CD4-positive, alpha-beta T cell treated with Interleukin-17A for 1 hour (primary cell): Measurements from ENCODE around the gene SHISA8.

ENCODE experiments used
- DNase-seq: peaks from one replicate; pipeline ENCODE4 v3.0.0-alpha.2; 2020

Gene SHISA8

DNA sequence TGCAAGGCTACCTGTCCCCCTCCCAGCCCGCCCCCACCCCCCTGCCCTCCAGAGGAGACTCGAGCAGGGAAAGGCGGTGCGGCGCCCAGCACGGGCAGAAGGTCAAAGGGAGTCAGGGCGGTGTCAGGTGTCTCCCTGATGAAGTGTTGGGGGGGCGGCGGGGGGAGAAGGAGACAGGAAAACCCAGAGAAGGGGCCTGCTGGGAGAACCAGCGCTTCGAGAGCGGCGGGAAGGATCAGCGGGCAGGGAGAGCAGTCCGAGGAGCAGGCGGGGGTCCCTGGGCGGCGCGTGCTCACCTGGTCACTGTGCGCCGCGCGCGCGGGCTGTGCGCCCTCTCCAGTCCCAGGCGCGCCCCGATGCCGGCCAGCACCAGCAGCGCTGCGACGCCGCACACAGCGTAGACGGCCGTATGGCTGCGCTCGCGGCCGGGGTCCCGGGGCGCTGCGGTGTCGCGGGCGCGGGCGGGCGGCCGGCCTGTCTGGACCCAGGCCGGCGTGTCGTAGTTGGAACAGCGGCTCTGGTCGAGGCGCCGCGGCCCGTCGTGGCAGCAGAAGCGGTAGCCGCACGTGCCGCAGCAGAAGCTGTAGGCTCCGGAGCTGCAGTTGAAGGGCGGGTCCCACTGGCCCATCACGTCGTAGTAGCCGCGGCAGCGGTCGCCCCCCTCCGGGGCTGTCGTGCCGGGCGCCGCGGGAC, 886 bp downstream of the SHISA8 start:
- no peak for DNase-seq

- DNase-seq: no peak
Measured at GRCh38 chr22:41913040-41913719, 1.7 kb downstream of the SHISA8 start.

- DNase-seq: no peak
Measured at GRCh38 chr22:41912338-41913039, 2.4 kb downstream of the SHISA8 start.

DNA sequence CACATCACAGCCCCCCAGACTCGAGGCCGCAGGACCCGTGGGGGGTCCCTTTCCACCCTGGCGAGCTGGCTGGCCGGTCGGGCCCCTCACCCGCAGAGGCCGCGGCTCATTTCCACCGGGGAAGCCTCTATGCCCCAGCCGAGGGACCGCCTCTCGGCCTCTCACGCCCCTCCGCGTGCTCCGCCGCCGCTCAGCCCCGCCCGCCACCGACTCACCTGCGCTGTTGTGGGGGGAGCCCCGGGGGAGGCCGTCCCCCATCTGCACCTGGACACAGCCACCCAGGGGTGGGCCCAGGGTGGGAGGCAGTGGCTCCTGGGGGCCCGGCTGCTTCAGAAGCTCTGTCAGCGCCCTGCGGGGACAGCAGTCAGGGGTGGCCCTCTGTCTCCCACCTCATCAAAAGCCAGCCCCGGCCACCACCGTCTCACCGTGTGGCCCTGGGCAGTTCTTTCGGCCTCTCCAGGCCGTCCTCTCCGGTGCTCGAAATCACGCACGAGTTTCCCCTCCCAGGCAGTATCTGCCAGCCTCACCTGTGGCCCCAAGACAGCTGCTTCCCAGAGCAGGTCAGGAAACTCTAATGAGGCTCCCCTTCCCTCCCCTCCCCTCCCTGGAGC, 3.8 kb downstream of the SHISA8 start:
- no peak for DNase-seq

DNA sequence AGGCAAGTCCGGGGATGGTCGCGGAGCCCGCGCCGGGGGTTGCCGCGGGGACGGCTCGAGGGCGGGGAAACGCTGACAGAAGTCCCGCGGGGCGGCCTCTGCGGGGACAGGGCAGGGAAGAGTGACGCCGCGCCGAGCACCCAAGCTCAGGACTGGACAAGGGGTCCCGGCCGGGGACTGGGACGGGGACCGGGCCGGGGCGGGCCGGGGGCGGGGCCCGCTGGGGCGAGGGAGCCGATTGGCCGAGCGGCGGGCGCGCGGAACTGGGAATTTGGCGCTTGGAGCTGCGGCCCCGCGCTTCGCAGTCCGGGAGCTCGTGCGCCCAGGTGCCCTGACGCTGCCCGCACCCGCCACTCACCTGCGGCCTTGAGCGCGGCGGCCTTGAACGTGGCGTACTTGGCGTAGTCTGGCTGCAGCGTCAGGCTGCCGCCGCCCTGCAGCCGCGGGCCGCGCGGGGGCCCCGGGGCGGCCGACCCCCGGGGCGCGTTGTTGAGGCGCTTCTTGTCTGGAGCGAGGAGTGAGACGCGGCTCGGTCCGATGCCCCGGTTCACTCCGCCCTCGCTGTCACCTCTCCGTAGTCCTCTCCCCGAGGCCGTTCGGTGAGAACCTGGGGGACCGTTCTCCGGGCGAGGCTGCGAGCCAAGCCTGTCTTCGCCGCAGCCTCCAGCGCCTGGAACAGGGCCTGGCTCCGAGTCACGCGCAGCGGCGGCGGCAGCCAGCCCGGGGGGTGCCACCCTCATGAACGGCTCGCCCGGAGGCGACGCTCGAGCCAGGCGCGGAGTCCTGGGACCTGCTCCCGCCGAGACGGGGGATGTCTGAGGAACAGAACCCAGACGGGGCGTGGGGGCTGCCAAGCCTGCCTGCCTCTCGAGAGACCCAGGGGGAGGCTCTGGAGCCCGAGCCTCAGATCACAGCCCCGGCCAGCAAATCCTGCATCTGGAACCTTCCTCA, 4.5 kb downstream of the SHISA8 start:
- DNase-seq: peak; percentile 32

GRCh38 chr22:41909310-41910049, 5.4 kb downstream of the SHISA8 start:
- DNase-seq: no peak

- DNase-seq: peak; percentile 54
Measured at GRCh38 chr22:41908411-41909309, 6.2 kb downstream of the SHISA8 start.

GRCh38 chr22:41907436-41908401, 7.2 kb downstream of the SHISA8 start:
- DNase-seq: no peak

DNA sequence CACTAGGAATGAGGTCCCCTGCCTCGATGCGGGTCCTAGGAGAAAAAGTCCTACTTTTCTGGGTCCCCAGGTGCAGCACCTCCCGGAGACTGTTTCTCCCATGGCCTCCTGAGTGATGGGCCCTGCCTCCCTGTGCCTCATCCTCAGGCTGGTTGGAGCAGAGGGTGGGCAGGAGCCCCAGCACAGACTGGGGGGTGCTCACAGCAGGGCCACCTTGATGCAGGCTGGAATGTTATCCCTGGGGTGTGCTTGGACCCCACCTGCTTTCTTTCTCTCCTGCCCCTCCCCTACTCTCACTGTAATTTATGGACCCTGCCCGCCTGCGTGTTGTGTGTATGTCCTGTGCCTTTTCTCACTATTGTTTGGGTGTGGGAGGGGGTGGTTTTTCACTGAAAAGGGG, 8.1 kb downstream of the SHISA8 start:
- no peak for DNase-seq

GRCh38 chr22:41905411-41906202, 9.3 kb downstream of the SHISA8 start:
- no peak for DNase-seq

DNA sequence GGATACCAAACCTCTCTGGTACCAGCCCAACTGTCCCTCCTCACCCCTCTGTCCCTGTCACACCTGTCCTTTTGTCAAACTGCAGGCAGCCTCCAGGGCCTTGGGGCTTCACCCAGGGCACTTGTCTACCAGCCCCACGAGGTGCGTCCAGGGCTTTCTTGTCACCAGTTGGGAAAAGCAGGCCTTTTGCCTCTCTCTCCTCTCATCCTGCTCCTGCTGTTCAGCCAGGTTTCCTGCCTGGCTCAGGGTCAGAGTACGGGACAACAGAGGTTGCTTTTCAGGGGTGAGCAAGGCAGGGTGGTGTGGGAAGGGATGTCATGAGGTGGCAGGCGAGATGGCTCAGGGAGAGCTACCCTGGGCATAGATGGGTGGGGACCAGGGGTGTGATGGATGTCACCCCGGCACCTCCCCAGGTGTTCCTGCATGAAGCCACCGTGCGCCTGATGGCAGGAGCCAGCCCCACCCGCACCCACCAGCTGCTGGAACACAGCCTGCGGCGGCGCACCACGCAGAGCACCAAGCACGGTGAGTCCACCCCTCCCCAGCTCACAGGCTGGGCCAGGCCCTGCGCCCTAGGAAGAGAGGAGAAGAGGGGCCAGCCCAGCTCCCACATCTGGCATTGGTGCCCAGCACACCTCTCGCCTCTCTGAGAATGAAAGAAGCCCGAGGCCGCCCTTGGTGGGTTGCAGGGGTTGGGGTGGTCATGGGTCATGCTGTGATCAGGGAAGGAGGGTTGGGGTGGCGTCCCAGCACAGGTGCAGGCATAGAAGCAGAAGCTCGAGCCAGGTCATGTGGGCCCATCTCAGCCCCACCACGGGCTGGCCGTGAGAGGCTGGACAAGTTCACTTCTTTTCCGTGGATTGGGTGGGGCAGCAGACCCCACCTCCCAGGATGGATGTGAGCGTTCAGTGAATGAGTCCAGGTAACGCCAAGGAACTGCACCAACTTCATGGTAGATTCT, 10.1 kb downstream of the SHISA8 start:
- no peak for DNase-seq

- DNase-seq: no peak
Measured at GRCh38 chr22:41902932-41903421, 11.9 kb downstream of the SHISA8 start.

GRCh38 chr22:41902016-41902415, 12.9 kb downstream of the SHISA8 start:
- no peak for DNase-seq

GRCh38 chr22:41900652-41901312, 14.1 kb downstream of the SHISA8 start:
- DNase-seq: no peak

GRCh38 chr22:41899992-41900651, 14.8 kb downstream of the SHISA8 start:
- no peak for DNase-seq

GRCh38 chr22:41899110-41899509, 15.8 kb downstream of the SHISA8 start:
- no peak for DNase-seq
